IMR-90 (cell line): Measurements from ENCODE around the gene IDH3A. TPM values are rescaled to one million over a fixed set of nuclear protein-coding genes. Genes with fewer than 3 reads are reported as not detected.

Experiments
- ATAC-seq: fragments of 200-7000 bp; cut with Tn5 transposase; 2 replicates; pipeline ENCODE4 v1.9.1; 2020; ENCODE audit warnings: low read depth, mild to moderate bottlenecking, moderate library complexity
- BruUV-seq: library from RNA; stranded (reverse); fragments of 400-500 nt; replicated peaks from 2 replicates; lab custom pipeline; 2021; lab: Mats Ljungman, UMichigan
- CTCF ChIA-PET: fragments of 300-600 bp; formaldehyde crosslinking; extraction: SDS; loops from one replicate; lab custom pipeline; 2021; ENCODE audit warnings: antibody characterized with exemption; lab: Yijun Ruan, JAX
- POLR2A ChIA-PET: fragments of 300-600 bp; sonication (Branson Sonifier 250); formaldehyde crosslinking; loops from one replicate; lab custom pipeline; 2022; ENCODE audit warnings: antibody characterized with exemption; ENCODE audit not compliant: unreplicated experiment; lab: Charles Lee
- DNase-seq: peaks from one replicate; pipeline ENCODE4 v3.0.0; 2013
- H2AFZ ChIP-seq: replicated peaks from 2 replicates; pipeline ENCODE3; 2013; ENCODE audit warnings: low read length, mild to moderate bottlenecking; ENCODE audit not compliant: poor library complexity
- H2AK5ac ChIP-seq: 2 replicates; pipeline ENCODE4 v1.6.1; 2013; ENCODE audit warnings: low read depth, low read length, inconsistent platforms
- H2AK9ac ChIP-seq: replicated peaks from 2 replicates; pipeline ENCODE3; 2013; ENCODE audit warnings: mild to moderate bottlenecking, low read depth, low read length, moderate library complexity; ENCODE audit not compliant: poor library complexity
- H2BK120ac ChIP-seq: 2 replicates; pipeline ENCODE4 v1.6.1; 2013; ENCODE audit warnings: low read depth, low read length, inconsistent platforms
- H2BK15ac ChIP-seq: 3 replicates; pipeline ENCODE4 v1.6.1; 2013; ENCODE audit warnings: low read depth, low read length, inconsistent platforms
- H2BK20ac ChIP-seq: 2 replicates; pipeline ENCODE4 v1.6.1; 2013; ENCODE audit warnings: low read depth, mild to moderate bottlenecking, inconsistent platforms, low read length, moderate library complexity
- H2BK5ac ChIP-seq: 2 replicates; pipeline ENCODE4 v1.6.1; 2013; ENCODE audit warnings: mild to moderate bottlenecking, low read depth, low read length, inconsistent platforms; ENCODE audit not compliant: poor library complexity, severe bottlenecking
- H3K14ac ChIP-seq: replicated peaks from 2 replicates; pipeline ENCODE4 v1.6.1; 2013; ENCODE audit warnings: low read depth, low read length, inconsistent platforms
- H3K18ac ChIP-seq: 2 replicates; pipeline ENCODE4 v1.6.1; 2013; ENCODE audit warnings: low read depth, low read length, control low read depth
- H3K23ac ChIP-seq: 2 replicates; pipeline ENCODE4 v1.6.1; 2013; ENCODE audit warnings: low read depth, low read length, inconsistent platforms
- H3K27ac ChIP-seq: 2 replicates; pipeline ENCODE4 v1.5.1; 2013; ENCODE audit warnings: mild to moderate bottlenecking, control low read depth, low read length; ENCODE audit not compliant: insufficient read depth
- H3K27me3 ChIP-seq: 2 replicates; pipeline ENCODE4 v1.6.1; 2013; ENCODE audit warnings: low read length; ENCODE audit not compliant: control insufficient read depth, insufficient read depth
- H3K36me3 ChIP-seq: 2 replicates; pipeline ENCODE4 v1.6.1; 2013; ENCODE audit warnings: low read length, mixed read lengths; ENCODE audit not compliant: control insufficient read depth, insufficient read depth
- H3K4ac ChIP-seq: 2 replicates; pipeline ENCODE4 v1.6.1; 2013; ENCODE audit warnings: low read depth, low read length, inconsistent platforms
- H3K4me1 ChIP-seq: 2 replicates; pipeline ENCODE4 v1.6.1; 2013; ENCODE audit warnings: low read length, mixed read lengths; ENCODE audit not compliant: control insufficient read depth, insufficient read depth
- H3K4me2 ChIP-seq: 2 replicates; pipeline ENCODE4 v1.6.1; 2013; ENCODE audit warnings: low read depth, mild to moderate bottlenecking, control low read depth, low read length, moderate library complexity
- H3K4me3 ChIP-seq: 2 replicates; pipeline ENCODE4 v1.5.1; 2013; ENCODE audit warnings: low read depth, mild to moderate bottlenecking, control low read depth, low read length, moderate library complexity; ENCODE audit not compliant: insufficient read depth
- H3K56ac ChIP-seq: 2 replicates; pipeline ENCODE4 v1.6.1; 2013; ENCODE audit warnings: low read length, inconsistent platforms; ENCODE audit not compliant: insufficient read depth; ENCODE audit errors: extremely low read depth
- H3K79me1 ChIP-seq, 2 experiments: 2 replicates each; pipeline ENCODE4 v1.6.1; 2013; ENCODE audit warnings: low read length in 2 of 2, inconsistent platforms in 1 of 2, low read depth in 1 of 2
- H3K9ac ChIP-seq: 2 replicates; pipeline ENCODE4 v1.6.1; 2013; ENCODE audit warnings: low read depth, low read length, control low read depth
- H3K9me1 ChIP-seq: 2 replicates; pipeline ENCODE4 v1.6.1; 2013; ENCODE audit warnings: low read length, inconsistent platforms; ENCODE audit not compliant: insufficient read depth
- H3K9me3 ChIP-seq: 2 replicates; pipeline ENCODE4 v1.6.1; 2013; ENCODE audit warnings: low read length; ENCODE audit not compliant: control insufficient read depth, insufficient read depth
- H4K20me1 ChIP-seq: 2 replicates; pipeline ENCODE4 v1.6.1; 2013; ENCODE audit warnings: low read length, inconsistent platforms; ENCODE audit not compliant: insufficient read depth
- H4K5ac ChIP-seq: 2 replicates; pipeline ENCODE4 v1.6.1; 2013; ENCODE audit warnings: mild to moderate bottlenecking, low read depth, low read length, control low read depth
- H4K8ac ChIP-seq, 2 experiments: 2 replicates each; pipeline ENCODE4 v1.6.1; 2013; ENCODE audit warnings: low read depth in 2 of 2, low read length in 2 of 2, control low read depth in 1 of 2, inconsistent platforms in 1 of 2
- H4K91ac ChIP-seq: 2 replicates; pipeline ENCODE4 v1.6.1; 2013; ENCODE audit warnings: low read depth, low read length, inconsistent platforms; ENCODE audit not compliant: insufficient read depth
- CEBPB ChIP-seq: IDR thresholded peaks from 2 replicates; pipeline ENCODE4 v1.6.1; 2012; ENCODE audit warnings: low read depth, low read length, improper control_type of control experiment
- MAFK ChIP-seq: IDR thresholded peaks from 2 replicates; pipeline ENCODE4 v1.6.1; 2012; ENCODE audit warnings: low read depth, low read length, improper control_type of control experiment
- MXI1 ChIP-seq: IDR thresholded peaks from 2 replicates; pipeline ENCODE4 v1.6.1; 2012; ENCODE audit warnings: low read depth, mild to moderate bottlenecking, low read length, moderate library complexity, borderline replicate concordance
- NFE2L2 ChIP-seq: fragments of 150-350 bp; IDR thresholded peaks from 2 replicates; pipeline ENCODE4 v1.6.1; 2016; ENCODE audit warnings: low read depth, mild to moderate bottlenecking, low read length
- RAD21 ChIP-seq: IDR thresholded peaks from 2 replicates; pipeline ENCODE4 v1.6.1; 2012; ENCODE audit warnings: low read length, improper control_type of control experiment
- RCOR1 ChIP-seq: IDR thresholded peaks from 2 replicates; pipeline ENCODE4 v1.6.1; 2012; ENCODE audit warnings: mild to moderate bottlenecking, low read length, improper control_type of control experiment; ENCODE audit not compliant: insufficient replicate concordance
- SMC3 ChIP-seq: fragments of 150-350 bp; IDR thresholded peaks from 2 replicates; pipeline ENCODE4 v1.6.1; 2016; ENCODE audit warnings: low read depth, mild to moderate bottlenecking, antibody characterized with exemption, low read length, moderate library complexity
- WGBS, 2 experiments: methylation state at CpG; one replicate each; pipeline versions ENCODE4 v1.1.5 to v1.1.7; 2013; ENCODE audit warnings: missing lambda C conversion rate in 2 of 2; ENCODE audit not compliant: insufficient read length in 1 of 2; ENCODE audit errors: extremely low coverage in 2 of 2; 5-methylcytosine and 5-hydroxymethylcytosine counted together
- dilution Hi-C: fragments of 300-500 bp; cut with HindIII; formaldehyde crosslinking; loops from one replicate; pipeline ENCODE4 v1.14.3; 2018; ENCODE audit warnings: low sequenced_read_pairs; ENCODE audit not compliant: unreplicated experiment
- in situ Hi-C: fragments of 300-500 bp; cut with MboI; formaldehyde crosslinking; loops from 3 replicates; pipeline ENCODE4 v1.14.3; 2019; ENCODE audit warnings: low sequenced_read_pairs, inconsistent platforms, mixed read lengths
- intact Hi-C: fragments of 100-400 bp; cut with micrococcal nuclease; formaldehyde crosslinking; loops from 2 replicates; pipeline ENCODE4 v1.10.0; 2022
- polyA plus RNA-seq, 3 experiments: library from polyadenylated mRNA; depleted of rRNA; stranded (reverse); fragments of >200 nt; gene quantifications; 2 replicates each; pipeline ENCODE4 v1.2.3, GENCODE V29; 2012; ENCODE audit warnings: low replicate concordance in 1 of 3
- total RNA-seq: library from RNA; depleted of rRNA; stranded (reverse); fragments of >200 nt; gene quantifications from 2 replicates; pipeline ENCODE4 v1.2.3, GENCODE V29; 2012
- TF ChIP-seq, protein P1 (sequence below): fragments of 150-350 bp; IDR thresholded peaks from 2 replicates; pipeline ENCODE4 v1.6.1; 2017; ENCODE audit warnings: mild to moderate bottlenecking, antibody characterized with exemption, low read length, low read depth
- TF ChIP-seq, protein P2 (sequence below): conservative IDR thresholded peaks from 2 replicates; pipeline ENCODE4 v1.5.1; 2012; ENCODE audit warnings: mild to moderate bottlenecking, low read depth, low read length, improper control_type of control experiment

IDH3A gene
- total and polyA plus RNA-seq, 2 of the 4 experiments (the other 2 are of a cell fraction), result 34.5 to 47.7 TPM

DNA sequence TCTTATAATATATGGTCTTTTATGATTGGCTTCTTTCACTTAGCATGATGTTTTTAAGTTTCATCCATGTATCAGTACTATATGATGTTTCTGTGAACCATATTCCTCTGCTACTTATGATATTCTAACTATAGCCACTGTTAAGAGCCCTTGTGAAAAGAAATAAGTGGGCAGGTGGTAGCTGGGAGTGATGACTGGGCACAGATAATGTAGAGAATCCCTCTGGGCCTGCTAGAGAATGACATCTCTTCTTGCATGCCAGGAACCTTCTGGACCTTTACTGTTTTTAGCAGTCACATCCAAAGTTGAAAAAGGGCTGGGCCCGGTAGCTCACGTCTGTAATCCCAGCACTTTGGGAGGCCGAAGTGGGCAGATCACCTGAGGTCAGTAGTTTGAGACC is 10.2 kb downstream of the IDH3A start:
- Histone ChIP-seq H3K4me2 (no peak overlapping the region), H4K8ac (no peak overlapping the region), H2BK20ac (no peak overlapping the region), H4K91ac (no peak overlapping the region), H3K36me3 (peaks cover 23% of the 10 kb centered on the region), H3K9ac (no peak overlapping the region), H4K5ac (no peak overlapping the region), H3K79me1 (peaks cover 0 to 6% of the 10 kb centered on the region in 2 experiments; a peak in 3 of 4 replicates), H3K18ac (no peak overlapping the region), H3K14ac (no peak overlapping the region), H2BK120ac (no peak overlapping the region), H3K23ac (no peak overlapping the region), H2BK5ac (no peak overlapping the region), H3K4me3 (no peak overlapping the region), H3K9me1 (no peaks in the 10 kb centered on the region), H3K4me1 (no peaks in the 10 kb centered on the region), H4K20me1 (peaks cover 2% of the 10 kb centered on the region; the same call in 1 of the 2 replicates), H3K4ac (no peak overlapping the region), H3K56ac (no peak overlapping the region), H2AK9ac (no peak overlapping the region), H3K27ac (no peak overlapping the region), H3K27me3 (no peaks in the 10 kb centered on the region), H2BK15ac (no peak overlapping the region), H3K9me3 (no peaks in the 10 kb centered on the region), H2AK5ac (no peak overlapping the region), H2AFZ (no peak overlapping the region)
- intact Hi-C loops, result no loop called here
- in situ Hi-C loops, result no loop called here
- TF ChIP-seq, protein P1, sequence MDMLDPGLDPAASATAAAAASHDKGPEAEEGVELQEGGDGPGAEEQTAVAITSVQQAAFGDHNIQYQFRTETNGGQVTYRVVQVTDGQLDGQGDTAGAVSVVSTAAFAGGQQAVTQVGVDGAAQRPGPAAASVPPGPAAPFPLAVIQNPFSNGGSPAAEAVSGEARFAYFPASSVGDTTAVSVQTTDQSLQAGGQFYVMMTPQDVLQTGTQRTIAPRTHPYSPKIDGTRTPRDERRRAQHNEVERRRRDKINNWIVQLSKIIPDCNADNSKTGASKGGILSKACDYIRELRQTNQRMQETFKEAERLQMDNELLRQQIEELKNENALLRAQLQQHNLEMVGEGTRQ, result no peak
- TF ChIP-seq CEBPB, result no peak
- TF ChIP-seq NFE2L2, result no peak
- TF ChIP-seq, protein P2, sequence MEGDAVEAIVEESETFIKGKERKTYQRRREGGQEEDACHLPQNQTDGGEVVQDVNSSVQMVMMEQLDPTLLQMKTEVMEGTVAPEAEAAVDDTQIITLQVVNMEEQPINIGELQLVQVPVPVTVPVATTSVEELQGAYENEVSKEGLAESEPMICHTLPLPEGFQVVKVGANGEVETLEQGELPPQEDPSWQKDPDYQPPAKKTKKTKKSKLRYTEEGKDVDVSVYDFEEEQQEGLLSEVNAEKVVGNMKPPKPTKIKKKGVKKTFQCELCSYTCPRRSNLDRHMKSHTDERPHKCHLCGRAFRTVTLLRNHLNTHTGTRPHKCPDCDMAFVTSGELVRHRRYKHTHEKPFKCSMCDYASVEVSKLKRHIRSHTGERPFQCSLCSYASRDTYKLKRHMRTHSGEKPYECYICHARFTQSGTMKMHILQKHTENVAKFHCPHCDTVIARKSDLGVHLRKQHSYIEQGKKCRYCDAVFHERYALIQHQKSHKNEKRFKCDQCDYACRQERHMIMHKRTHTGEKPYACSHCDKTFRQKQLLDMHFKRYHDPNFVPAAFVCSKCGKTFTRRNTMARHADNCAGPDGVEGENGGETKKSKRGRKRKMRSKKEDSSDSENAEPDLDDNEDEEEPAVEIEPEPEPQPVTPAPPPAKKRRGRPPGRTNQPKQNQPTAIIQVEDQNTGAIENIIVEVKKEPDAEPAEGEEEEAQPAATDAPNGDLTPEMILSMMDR, result no peak
- TF ChIP-seq RAD21, result no peak
- no peak for TF ChIP-seq RCOR1
- no peak for TF ChIP-seq MXI1
- no peak for TF ChIP-seq SMC3
- no peak for TF ChIP-seq MAFK
- no CpG with 5 or more reads among the region's 3 CpGs for WGBS, 2 experiments
- dilution Hi-C loops, result no loop called here
- DNase-seq, result no peak
- CTCF ChIA-PET, result no interaction called here
- ATAC-seq, result no peak
- POLR2A ChIA-PET, result no interaction called here
- no TSS peak for BruUV-seq
